ENCODE measurements around the gene ZFHX3. TPM values are rescaled to one million over a fixed set of nuclear protein-coding genes. Genes with fewer than 3 reads are reported as not detected.

Gene ZFHX3, protein sequence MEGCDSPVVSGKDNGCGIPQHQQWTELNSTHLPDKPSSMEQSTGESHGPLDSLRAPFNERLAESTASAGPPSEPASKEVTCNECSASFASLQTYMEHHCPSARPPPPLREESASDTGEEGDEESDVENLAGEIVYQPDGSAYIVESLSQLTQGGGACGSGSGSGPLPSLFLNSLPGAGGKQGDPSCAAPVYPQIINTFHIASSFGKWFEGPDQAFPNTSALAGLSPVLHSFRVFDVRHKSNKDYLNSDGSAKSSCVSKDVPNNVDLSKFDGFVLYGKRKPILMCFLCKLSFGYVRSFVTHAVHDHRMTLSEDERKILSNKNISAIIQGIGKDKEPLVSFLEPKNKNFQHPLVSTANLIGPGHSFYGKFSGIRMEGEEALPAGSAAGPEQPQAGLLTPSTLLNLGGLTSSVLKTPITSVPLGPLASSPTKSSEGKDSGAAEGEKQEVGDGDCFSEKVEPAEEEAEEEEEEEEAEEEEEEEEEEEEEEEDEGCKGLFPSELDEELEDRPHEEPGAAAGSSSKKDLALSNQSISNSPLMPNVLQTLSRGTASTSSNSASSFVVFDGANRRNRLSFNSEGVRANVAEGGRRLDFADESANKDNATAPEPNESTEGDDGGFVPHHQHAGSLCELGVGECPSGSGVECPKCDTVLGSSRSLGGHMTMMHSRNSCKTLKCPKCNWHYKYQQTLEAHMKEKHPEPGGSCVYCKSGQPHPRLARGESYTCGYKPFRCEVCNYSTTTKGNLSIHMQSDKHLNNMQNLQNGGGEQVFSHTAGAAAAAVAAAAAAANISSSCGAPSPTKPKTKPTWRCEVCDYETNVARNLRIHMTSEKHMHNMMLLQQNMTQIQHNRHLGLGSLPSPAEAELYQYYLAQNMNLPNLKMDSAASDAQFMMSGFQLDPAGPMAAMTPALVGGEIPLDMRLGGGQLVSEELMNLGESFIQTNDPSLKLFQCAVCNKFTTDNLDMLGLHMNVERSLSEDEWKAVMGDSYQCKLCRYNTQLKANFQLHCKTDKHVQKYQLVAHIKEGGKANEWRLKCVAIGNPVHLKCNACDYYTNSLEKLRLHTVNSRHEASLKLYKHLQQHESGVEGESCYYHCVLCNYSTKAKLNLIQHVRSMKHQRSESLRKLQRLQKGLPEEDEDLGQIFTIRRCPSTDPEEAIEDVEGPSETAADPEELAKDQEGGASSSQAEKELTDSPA (N-terminal part only)
- 1 to 10 TPM; 3.5 to 5.9 TPM for total RNA-seq
- polyA plus RNA-seq: 1 to 10 TPM; 1.5 to 2.5 TPM

DNA sequence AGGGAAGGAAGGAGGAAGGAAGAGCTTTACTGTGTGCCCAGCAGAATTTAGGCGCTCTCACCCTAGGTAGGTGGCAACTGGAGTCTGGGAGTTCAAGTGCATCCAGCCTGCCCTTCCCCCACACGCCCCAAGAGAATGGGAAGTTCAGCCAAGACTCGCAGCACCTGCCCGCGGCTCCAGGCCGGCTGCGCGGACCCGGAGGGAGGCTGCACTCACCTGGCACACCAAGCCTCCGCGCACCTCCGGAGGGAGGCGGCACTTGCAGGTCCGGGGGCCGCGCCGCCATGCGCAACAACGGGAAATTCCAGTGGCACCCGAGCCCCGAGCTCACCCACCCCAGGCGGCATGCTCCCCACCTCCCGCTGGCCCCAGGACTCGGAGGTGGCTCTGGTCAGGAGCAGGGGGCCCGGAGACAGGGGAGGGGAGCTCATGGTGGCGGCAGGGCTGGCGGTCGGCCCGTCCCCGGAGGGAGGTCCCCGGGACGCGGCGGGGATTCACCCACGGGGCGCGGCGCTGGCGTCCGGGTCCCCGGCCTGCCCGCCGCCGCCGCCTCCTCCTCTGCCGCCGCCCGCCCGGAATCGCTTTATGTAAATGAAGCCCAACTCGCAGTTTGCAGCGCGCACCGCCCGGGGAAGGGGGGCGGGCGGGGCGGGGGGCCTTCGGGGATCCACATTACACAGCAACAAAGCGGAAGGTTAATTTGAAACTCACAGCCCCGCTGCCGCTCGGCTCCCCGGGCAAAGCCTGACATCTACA is at the start of gene ZFHX3:
Gene ZFHX3, minus strand, starts transcription at position 593 of the 756 bp plus-strand sequence. CDS start 87,983 bp downstream, outside the sequence.
- Histone ChIP-seq H3K27ac (ENCODE audit: low read depth in 1 of 2, low read length in 2 of 2) (peak within 1 kb of the TSS; percentile 81 to 82), H3K36me3 (ENCODE audit: control insufficient read depth in 4 of 4, insufficient read depth in 3 of 4, low read depth in 1 of 4, low read length in 3 of 4) (no peaks in the 10 kb centered on the region), H3K27me3 (ENCODE audit: control insufficient read depth in 4 of 4, insufficient read depth in 4 of 4, low read length in 3 of 4) (no peaks in the 10 kb centered on the region), H3K4me1 (ENCODE audit: control insufficient read depth in 4 of 4, insufficient read depth in 4 of 4, low read length in 3 of 4) (peaks cover 0 to 47% (median 32%) of the 10 kb centered on the region in 4 donors), H3K4me3 (ENCODE audit: low read depth in 1 of 3, low read length in 3 of 3) (peak within 1 kb of the TSS; percentile 49 to 85 (median 50)), H3K9ac (ENCODE audit: low read depth in 1 of 2, low read length in 2 of 2) (peak within 1 kb of the TSS; percentile 22 to 71), H3K9me3 (ENCODE audit: control insufficient read depth in 4 of 4, low read length in 3 of 4) (no peaks in the 10 kb centered on the region)
- no peak for TF ChIP-seq HNF4G (IDR thresholded peaks at IDR 0.05)
- TF ChIP-seq TAF1 (conservative IDR thresholded peaks at IDR 0.05): no peak
- TF ChIP-seq, protein P1, sequence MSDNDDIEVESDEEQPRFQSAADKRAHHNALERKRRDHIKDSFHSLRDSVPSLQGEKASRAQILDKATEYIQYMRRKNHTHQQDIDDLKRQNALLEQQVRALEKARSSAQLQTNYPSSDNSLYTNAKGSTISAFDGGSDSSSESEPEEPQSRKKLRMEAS (IDR thresholded peaks at IDR 0.05): no peak
- TF ChIP-seq JUND (IDR thresholded peaks at IDR 0.05): no peak
- TF ChIP-seq, protein P2, sequence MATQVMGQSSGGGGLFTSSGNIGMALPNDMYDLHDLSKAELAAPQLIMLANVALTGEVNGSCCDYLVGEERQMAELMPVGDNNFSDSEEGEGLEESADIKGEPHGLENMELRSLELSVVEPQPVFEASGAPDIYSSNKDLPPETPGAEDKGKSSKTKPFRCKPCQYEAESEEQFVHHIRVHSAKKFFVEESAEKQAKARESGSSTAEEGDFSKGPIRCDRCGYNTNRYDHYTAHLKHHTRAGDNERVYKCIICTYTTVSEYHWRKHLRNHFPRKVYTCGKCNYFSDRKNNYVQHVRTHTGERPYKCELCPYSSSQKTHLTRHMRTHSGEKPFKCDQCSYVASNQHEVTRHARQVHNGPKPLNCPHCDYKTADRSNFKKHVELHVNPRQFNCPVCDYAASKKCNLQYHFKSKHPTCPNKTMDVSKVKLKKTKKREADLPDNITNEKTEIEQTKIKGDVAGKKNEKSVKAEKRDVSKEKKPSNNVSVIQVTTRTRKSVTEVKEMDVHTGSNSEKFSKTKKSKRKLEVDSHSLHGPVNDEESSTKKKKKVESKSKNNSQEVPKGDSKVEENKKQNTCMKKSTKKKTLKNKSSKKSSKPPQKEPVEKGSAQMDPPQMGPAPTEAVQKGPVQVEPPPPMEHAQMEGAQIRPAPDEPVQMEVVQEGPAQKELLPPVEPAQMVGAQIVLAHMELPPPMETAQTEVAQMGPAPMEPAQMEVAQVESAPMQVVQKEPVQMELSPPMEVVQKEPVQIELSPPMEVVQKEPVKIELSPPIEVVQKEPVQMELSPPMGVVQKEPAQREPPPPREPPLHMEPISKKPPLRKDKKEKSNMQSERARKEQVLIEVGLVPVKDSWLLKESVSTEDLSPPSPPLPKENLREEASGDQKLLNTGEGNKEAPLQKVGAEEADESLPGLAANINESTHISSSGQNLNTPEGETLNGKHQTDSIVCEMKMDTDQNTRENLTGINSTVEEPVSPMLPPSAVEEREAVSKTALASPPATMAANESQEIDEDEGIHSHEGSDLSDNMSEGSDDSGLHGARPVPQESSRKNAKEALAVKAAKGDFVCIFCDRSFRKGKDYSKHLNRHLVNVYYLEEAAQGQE (IDR thresholded peaks at IDR 0.05): no peak
- TF ChIP-seq, protein P3, sequence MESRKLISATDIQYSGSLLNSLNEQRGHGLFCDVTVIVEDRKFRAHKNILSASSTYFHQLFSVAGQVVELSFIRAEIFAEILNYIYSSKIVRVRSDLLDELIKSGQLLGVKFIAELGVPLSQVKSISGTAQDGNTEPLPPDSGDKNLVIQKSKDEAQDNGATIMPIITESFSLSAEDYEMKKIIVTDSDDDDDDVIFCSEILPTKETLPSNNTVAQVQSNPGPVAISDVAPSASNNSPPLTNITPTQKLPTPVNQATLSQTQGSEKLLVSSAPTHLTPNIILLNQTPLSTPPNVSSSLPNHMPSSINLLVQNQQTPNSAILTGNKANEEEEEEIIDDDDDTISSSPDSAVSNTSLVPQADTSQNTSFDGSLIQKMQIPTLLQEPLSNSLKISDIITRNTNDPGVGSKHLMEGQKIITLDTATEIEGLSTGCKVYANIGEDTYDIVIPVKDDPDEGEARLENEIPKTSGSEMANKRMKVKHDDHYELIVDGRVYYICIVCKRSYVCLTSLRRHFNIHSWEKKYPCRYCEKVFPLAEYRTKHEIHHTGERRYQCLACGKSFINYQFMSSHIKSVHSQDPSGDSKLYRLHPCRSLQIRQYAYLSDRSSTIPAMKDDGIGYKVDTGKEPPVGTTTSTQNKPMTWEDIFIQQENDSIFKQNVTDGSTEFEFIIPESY (IDR thresholded peaks at IDR 0.05): no peak
- peak; percentile 23 to 49 for TF ChIP-seq RAD21 (IDR thresholded peaks at IDR 0.05)
- TF ChIP-seq RXRA (IDR thresholded peaks at IDR 0.05): peak; percentile 47 to 51
- TF ChIP-seq EGR1 (IDR thresholded peaks at IDR 0.05; ENCODE audit: low read depth in 2 of 2): no peak
- peak; percentile 45 for TF ChIP-seq YY1 (IDR thresholded peaks at IDR 0.05)
- TF ChIP-seq HNF4A (conservative IDR thresholded peaks at IDR 0.05): peak in 1 of 2 donors; percentile 4
- TF ChIP-seq NR2F2 (IDR thresholded peaks at IDR 0.05): no peak
- no peak for TF ChIP-seq FOXA1 (IDR thresholded peaks at IDR 0.05)
- TF ChIP-seq, protein P4, sequence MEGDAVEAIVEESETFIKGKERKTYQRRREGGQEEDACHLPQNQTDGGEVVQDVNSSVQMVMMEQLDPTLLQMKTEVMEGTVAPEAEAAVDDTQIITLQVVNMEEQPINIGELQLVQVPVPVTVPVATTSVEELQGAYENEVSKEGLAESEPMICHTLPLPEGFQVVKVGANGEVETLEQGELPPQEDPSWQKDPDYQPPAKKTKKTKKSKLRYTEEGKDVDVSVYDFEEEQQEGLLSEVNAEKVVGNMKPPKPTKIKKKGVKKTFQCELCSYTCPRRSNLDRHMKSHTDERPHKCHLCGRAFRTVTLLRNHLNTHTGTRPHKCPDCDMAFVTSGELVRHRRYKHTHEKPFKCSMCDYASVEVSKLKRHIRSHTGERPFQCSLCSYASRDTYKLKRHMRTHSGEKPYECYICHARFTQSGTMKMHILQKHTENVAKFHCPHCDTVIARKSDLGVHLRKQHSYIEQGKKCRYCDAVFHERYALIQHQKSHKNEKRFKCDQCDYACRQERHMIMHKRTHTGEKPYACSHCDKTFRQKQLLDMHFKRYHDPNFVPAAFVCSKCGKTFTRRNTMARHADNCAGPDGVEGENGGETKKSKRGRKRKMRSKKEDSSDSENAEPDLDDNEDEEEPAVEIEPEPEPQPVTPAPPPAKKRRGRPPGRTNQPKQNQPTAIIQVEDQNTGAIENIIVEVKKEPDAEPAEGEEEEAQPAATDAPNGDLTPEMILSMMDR (IDR thresholded peaks at IDR 0.05; ENCODE audit: low read depth, low read length, missing input control): peak; percentile 11
- under 1% methylated on average over 64 of the region's 64 CpGs for WGBS
- peak; percentile 67 for DNase-seq (ENCODE audit: low spot score)

All from liver (tissue), 9 donors.